Activated CD8-positive, alpha-beta memory T cell treated with anti-CD3 and anti-CD28 coated beads, Interleukin-2, amount 50 U/mL, for 24 hours (primary cell): ENCODE measurements around the gene CDHR3.

Experiments
- DNase-seq: peaks from one replicate; pipeline ENCODE4 v3.0.0-alpha.2; 2020; ENCODE audit errors: extremely low read depth

Gene CDHR3

DNA sequence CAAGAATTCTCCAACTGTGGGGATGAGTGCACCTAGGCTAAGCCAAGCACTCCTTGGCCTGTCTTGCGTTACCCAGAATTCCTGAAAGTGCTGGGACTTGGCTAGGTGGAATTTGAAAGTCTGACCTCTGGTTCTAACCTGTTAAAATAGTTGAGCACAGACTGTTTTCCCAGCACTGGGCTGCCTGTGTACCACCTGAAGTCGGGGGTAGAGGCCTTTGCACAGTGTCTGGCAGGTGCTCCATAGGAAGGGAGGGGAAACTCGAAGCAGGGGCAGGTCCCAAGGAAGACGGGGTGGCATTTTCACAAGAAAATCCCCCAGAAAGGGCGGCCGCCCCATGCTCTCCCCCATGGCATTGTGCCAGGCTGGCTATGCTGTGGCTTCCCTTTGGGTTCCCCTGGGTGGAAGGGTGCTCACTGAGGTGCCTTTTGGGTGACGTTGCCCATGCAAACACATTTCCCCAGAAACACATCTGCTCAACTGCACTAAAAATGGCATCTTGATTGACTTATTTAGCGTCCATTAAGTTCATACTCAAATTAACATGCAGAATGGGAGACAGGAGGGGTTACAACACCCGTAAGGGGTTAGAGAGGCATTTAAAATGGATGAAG, 86.2 kb downstream of the CDHR3 start:
- no peak for DNase-seq

- DNase-seq, result no peak
These were observed 87.1 kb downstream of the CDHR3 start for GRCh38 chr7:106050002-106050745.

DNA sequence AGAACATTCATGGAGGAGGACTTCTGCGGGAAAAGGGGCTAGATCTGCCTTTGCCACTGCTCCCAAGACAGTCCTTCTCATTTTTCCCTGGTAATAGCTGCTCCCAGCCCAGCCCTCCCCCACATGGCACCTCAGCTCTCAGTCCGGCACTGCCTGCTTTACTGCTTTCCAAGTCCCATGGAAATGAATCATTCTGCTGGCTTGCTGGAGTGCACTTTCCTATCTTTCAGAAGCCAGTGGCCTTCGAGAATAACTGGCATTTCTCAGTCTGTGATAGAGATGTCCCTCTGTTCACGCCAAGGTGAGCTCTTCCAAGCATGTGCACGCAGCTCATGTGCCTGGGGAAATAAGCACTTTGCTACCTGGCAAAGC, 87.7 kb downstream of the CDHR3 start:
- DNase-seq, result no peak

GRCh38 chr7:106052681-106053080, 89.6 kb downstream of the CDHR3 start:
- DNase-seq, result no peak

- no peak for DNase-seq
These were observed 90.0 kb downstream of the CDHR3 start for GRCh38 chr7:106053109-106053508.

DNA sequence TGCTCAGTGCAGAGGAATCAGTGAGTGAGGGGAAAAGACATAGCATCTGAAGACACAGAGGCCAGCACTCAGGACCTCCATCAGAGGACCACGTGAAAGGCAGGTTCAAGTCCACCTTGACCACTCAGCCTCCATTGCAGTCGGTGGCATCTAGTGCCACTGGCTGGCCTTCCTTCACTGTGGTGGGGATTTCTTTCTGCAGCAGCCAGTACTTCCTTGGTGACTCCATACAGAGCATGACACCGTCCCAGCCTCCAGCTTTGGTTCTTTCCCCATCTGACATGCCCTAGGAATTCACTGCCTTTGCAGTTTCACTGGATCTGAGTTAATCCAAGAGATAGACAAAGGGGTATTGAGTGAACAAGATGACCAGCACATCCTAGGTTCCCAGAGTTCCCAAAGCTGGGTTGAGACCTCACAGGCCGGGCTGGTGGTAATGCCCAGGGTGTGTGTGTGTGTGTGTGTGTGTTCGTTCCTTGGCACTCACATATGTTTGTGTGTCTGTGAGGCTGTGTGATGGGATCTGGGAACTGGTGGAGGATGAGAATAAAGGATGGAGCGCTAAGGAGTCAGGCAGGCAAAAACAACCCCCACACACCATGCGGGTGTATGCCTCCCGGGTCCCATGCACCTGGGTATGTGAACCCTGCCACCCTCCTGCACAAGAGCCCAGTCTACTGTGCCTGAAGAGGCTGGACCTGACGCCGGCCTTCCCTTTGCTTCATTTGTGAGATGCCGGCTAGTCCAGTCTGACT, 91.3 kb downstream of the CDHR3 start:
- no peak for DNase-seq

- DNase-seq, result no peak
These were observed 92.0 kb downstream of the CDHR3 start for GRCh38 chr7:106054971-106055532.

DNA sequence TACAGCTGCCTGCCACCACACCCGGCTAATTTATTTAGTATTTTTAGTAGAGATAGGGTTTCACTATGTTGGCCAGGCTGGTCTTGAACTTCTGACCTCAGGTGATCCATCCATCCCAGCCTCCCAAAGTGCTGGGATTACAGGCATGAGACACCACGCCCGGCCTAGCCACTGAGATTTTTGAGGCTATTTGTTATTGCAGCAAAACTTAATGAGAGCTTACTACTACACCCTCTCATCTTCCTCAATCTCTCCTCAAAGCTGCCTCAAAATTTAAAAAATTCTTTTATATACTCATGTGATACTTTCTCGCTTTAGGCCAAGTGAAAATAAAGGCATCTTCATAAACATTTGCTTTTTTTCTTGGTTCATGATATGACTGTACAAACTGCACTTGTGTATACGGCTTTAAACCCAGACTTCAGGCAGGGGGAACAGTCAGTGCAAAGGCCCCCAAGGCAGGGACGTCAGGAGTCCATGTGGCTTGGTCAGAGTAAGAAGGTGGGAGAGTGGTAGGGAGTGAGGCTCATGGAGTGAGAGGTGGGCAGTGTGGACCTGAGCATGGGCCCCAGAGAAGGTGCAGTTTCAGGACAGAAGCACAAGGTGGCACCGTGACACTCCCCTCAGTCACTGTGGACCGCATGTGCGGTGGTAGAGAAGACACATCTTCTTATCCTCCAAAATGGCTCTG, 93.6 kb downstream of the CDHR3 start:
- DNase-seq, result no peak

- DNase-seq, result no peak
These were observed 94.3 kb downstream of the CDHR3 start for GRCh38 chr7:106057204-106057961.

GRCh38 chr7:106057962-106058927, 95.2 kb downstream of the CDHR3 start:
- DNase-seq, result no peak

DNA sequence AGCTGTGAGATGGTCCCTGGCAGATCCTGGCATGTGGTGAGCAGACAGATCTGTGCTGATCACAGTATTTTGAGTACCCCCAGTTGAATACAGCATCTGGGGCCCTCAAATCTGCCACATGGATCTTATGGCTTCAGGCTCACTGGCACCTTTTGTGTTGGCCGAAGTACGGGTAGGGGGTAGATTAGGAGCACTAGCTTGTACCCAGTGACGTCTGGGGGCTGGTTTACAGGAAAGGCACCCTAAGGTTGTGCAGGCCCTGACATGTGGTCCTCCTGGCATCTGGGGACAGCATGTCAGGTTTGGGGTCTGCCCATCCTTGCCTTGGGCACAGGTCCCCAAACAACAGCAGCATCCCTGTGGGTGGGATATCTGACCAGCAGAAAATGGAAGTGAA, 95.9 kb downstream of the CDHR3 start:
- DNase-seq, result no peak

DNA sequence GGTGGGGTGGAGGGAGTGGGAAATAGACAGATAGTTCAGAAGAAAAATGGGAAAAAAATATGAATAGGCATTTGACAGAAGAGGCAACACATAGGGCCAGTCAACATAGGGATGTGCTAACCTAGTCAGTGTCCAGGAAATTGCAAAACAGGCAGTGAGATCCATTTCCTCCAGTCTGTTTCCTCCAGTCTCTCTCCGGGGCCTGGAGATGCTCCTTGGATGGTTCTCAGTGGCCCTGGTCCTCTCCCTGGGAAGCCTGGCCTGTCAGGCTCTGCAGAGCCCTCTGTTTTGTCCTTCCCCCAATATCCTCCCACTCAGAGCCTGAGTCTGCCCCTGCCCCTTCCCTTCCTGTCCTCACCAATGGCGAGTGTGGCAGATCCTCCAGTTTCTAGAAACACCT, 96.5 kb downstream of the CDHR3 start:
- no peak for DNase-seq

DNA sequence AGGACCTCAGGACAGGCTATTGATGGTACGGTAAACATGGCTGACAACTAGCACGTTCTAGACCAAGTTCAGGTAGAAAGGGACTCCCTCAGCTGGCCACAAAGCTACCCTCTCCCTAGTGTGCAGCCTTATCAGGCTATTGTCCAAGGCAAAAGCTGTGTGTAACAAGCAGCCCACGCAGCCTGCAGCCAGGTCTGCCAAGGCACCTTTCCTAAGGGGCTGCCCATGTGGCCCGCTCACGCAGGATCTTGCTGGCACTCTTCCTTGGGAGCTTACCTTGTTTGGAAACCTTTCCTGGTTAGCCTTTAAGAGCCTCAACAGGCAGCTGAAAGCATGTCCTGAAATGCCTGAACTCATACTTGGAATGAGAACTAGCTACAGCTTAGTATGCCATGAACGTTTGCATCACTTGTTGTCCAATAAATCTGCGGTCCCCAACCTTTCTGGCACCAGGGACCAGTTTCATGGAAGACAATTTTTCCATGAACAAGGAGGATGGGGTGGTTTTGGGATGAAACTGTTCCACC, 97.4 kb downstream of the CDHR3 start:
- DNase-seq, result no peak

- no peak for DNase-seq
These were observed 98.4 kb downstream of the CDHR3 start for GRCh38 chr7:106061301-106061979.

GRCh38 chr7:106062006-106062405, 98.9 kb downstream of the CDHR3 start:
- DNase-seq, result no peak

- no peak for DNase-seq
These were observed 99.5 kb downstream of the CDHR3 start for GRCh38 chr7:106062521-106062931.

DNA sequence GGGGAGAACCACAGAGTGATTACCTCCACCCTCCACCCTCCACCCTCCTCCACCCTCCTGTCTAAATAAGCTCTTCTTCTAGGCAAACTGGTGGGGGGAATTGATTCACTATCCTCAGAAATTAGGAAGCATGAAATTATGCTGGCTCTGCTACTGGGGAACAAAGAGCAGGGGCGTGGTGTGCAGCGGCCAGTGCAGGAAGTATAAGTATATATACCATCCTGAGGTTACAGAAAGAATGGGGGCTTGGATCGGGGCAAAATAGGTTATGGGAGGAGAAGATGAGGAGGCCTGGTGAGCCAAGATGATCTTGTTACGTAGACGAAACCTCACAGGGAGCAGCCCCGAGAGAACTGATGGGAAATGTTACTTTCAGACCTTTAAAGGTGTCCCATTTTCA, 100.0 kb downstream of the CDHR3 start:
- DNase-seq, result no peak

DNA sequence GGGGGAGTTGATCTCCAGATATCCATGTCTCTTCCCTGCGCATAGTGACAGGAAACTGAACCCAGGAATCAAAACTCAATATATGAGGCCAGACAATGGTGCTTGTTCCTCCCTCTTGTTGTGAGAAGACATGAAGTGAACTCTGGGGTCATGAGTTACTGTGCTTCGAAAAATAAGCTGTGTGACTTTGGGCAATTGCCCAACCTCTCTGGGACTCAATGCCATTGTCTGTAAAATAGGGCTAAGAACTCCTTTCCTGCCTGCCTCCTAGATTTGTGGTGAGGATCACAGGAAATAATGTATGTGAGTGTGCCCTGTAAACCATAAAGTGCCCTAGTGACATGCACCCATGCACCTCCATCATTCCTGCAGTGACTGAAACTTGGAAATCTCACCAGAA, 100.6 kb downstream of the CDHR3 start:
- DNase-seq, result no peak

DNA sequence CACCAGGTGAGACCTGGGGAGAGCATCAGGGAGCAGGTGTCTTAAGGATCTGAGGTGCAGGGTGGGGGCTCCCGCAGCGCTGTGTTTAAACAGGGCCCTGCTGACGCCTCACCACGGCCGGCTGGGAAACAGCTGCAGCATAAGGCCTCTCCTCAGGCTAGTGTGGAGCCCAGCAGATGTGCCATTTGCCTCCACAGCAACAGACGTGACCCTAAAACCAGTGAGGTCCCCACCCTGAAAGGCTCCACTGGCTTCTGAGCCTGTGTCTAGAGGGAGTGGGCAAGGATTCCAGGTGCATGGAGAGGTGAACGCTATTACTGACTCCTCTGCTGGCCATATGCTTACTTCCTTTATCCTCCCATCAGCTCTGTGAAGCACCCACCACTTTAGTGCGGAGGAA, 101.3 kb downstream of the CDHR3 start:
- DNase-seq, result no peak
